Karpas-422 (cell line): ENCODE results near the gene ZNRF3. TPM values are rescaled to one million over a fixed set of nuclear protein-coding genes. Genes with fewer than 3 reads are reported as not detected.
"Not testable (repeated sequence)": the region's sequence is repeated elsewhere in the genome, so short reads cannot be mapped to it uniquely, and the experiment has no call there.

Source experiments
- DNase-seq: peaks from one replicate; pipeline ENCODE4 v3.0.0-alpha.2; 2015
- H2AFZ ChIP-seq: fragments of 200-600 bp; sonication (generic); 2 replicates; pipeline ENCODE4 v1.6.1; 2014; ENCODE audit warnings: antibody characterized with exemption, low read length, mixed read lengths
- H3K27ac ChIP-seq: fragments of 200-600 bp; sonication (generic); 2 replicates; pipeline ENCODE4 v1.5.1; 2014; ENCODE audit warnings: mild to moderate bottlenecking, low read length, moderate library complexity
- H3K27me3 ChIP-seq: fragments of 200-600 bp; sonication (generic); 2 replicates; pipeline ENCODE4 v1.6.1; 2014; ENCODE audit warnings: low read length, mixed read lengths
- H3K36me3 ChIP-seq: fragments of 200-600 bp; sonication (generic); 2 replicates; pipeline ENCODE4 v1.6.1; 2014; ENCODE audit warnings: low read length, mixed read lengths; ENCODE audit not compliant: insufficient read depth
- H3K4me1 ChIP-seq: fragments of 200-600 bp; sonication (generic); 2 replicates; pipeline ENCODE4 v1.6.1; 2014; ENCODE audit warnings: mild to moderate bottlenecking, low read length, mixed read lengths
- H3K4me2 ChIP-seq: fragments of 200-600 bp; sonication (generic); 2 replicates; pipeline ENCODE4 v1.6.1; 2014; ENCODE audit warnings: low read length, low read depth, mild to moderate bottlenecking; ENCODE audit not compliant: poor library complexity, severe bottlenecking
- H3K4me3 ChIP-seq: fragments of 200-600 bp; sonication (generic); 2 replicates; pipeline ENCODE4 v1.5.1; 2014; ENCODE audit warnings: mild to moderate bottlenecking, antibody characterized with exemption, low read length, mixed read lengths
- H3K79me2 ChIP-seq: fragments of 200-600 bp; sonication (generic); 2 replicates; pipeline ENCODE4 v1.6.1; 2014; ENCODE audit warnings: mild to moderate bottlenecking, low read length, mixed read lengths
- H3K9ac ChIP-seq: fragments of 200-600 bp; sonication (generic); 2 replicates; pipeline ENCODE4 v1.6.0; 2014; ENCODE audit warnings: low read length
- H3K9me2 ChIP-seq: fragments of 200-600 bp; sonication (generic), shearing (Covaris generic); replicated peaks from 2 replicates; pipeline ENCODE4 v1.6.0; 2014; ENCODE audit warnings: mild to moderate bottlenecking, low read length, moderate library complexity; ENCODE audit not compliant: insufficient read depth
- H3K9me3 ChIP-seq: fragments of 300-700, 200-600 bp; sonication (generic); 2 replicates; pipeline ENCODE4 v1.6.1; 2014; ENCODE audit warnings: low read length, mixed read lengths
- H4K20me1 ChIP-seq: fragments of 200-600 bp; sonication (generic); 2 replicates; pipeline ENCODE4 v1.6.1; 2014; ENCODE audit warnings: mild to moderate bottlenecking, antibody characterized with exemption, low read length, low read depth; ENCODE audit not compliant: insufficient read depth
- total RNA-seq: library from RNA; depleted of rRNA; stranded (reverse); fragments of >200 nt; shearing (Covaris generic); gene quantifications from 2 replicates; pipeline ENCODE4 v1.2.3, GENCODE V29; 2014; ENCODE audit warnings: low replicate concordance

The ZNRF3 gene
- total RNA-seq, 1 experiment from 2014 or later: 0.19 TPM

DNA sequence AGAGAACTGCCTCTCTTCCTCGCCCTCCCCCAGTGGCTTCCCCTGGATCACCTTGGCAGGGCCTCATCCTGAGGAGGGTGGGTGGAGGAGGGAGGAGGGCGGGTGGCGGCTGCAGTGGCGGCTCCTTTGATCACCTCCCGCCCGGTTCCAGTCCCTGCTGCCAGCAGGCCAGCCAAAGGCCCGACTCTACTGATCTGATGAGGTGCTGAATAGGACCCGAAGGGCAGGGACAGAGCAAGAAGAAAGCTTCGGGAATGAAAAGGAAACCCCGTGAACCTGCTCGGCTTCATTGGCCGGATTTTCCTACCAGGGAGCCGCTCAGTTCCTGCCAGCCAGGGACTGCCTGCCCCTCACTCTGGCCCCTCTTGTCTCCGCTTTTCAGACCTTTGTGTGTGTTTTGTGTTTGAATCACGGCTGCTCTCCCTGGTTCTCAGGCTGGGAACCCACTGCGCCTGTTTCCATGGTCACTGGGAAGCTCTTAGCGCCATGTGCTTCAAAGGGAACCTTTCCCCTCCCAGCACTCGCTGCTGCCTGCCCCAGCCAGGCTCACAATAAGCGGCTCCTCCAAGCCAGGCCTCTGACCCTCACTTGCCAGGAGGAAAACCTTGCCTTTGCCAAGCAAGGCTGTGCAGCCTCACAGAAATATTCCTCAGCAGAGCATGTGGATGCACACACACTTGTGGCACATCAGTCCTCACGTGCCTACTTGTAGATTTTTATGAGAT lies 121.4 kb downstream of the ZNRF3 start:
- Histone ChIP-seq H3K9me2 (no peaks in the 10 kb centered on the region), H3K36me3 (no peaks in the 10 kb centered on the region), H3K9ac (no peak overlapping the region), H3K27ac (no peak overlapping the region), H2AFZ (no peak overlapping the region), H4K20me1 (no peaks in the 10 kb centered on the region), H3K4me1 (no peaks in the 10 kb centered on the region), H3K4me2 (no peak overlapping the region), H3K27me3 (no peaks in the 10 kb centered on the region), H3K4me3 (no peak overlapping the region), H3K79me2 (no peaks in the 10 kb centered on the region), H3K9me3 (no peaks in the 10 kb centered on the region)
- DNase-seq: no peak

DNA sequence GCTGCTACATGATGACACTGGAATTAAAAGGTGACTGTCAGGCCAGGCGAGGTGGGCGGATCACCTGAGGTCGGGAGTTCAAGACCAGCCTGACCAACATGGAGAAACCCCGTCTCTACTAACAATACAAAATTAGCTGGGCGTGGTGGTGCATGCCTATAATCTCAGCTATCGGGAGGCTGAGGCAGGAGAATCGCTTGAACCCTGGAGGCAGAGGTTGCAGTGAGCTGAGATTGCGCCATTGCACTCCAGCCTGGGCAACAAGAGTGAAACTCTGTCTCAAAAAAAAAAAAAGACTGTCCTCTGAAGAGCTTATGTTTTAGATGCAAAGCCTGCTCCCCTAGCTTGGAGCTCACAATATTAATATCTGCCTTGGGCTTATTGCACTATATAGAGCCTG lies 122.4 kb downstream of the ZNRF3 start:
- not testable (repeated sequence) for H3K4me2 ChIP-seq

DNA sequence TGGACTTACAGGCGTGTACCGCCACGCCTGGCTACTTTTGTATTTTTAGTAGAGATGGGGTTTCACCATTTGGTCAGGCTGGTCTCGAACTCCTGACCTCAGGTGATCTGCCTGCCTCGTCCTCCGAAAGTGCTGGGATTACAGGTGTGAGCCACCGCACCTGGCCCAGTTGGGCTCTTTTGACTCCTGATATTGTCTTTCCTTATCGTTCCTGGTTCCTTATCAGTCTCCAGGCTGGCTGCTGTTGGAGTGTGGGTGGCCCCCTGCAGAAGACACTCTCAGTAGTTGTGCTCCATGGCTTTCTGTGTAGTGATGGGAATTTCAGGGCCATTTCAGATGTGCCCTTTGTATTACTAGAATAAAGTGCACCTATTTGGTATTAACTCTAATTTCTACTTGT lies 123.0 kb downstream of the ZNRF3 start:
- Histone ChIP-seq H2AFZ (no peak overlapping the region), H3K27ac (no peak overlapping the region), H3K9me2 (no peaks in the 10 kb centered on the region), H3K4me2 (no peak overlapping the region), H3K9me3 (no peaks in the 10 kb centered on the region), H3K4me1 (no peaks in the 10 kb centered on the region), H3K9ac (no peak overlapping the region), H4K20me1 (no peaks in the 10 kb centered on the region), H3K4me3 (no peak overlapping the region), H3K36me3 (no peaks in the 10 kb centered on the region), H3K79me2 (no peaks in the 10 kb centered on the region), H3K27me3 (no peaks in the 10 kb centered on the region)
- DNase-seq: no peak

More for the DNA sequence above, 122.4 kb downstream of the ZNRF3 start:
- not testable (repeated sequence) for H3K27me3 ChIP-seq, H3K9me3 ChIP-seq, H3K4me1 ChIP-seq, H2AFZ ChIP-seq, DNase-seq, H4K20me1 ChIP-seq, H3K4me3 ChIP-seq, H3K79me2 ChIP-seq, H3K36me3 ChIP-seq, H3K27ac ChIP-seq, H3K9ac ChIP-seq, H3K9me2 ChIP-seq

GRCh38 chr22:29009148-29009547 lies 125.8 kb downstream of the ZNRF3 start:
- Histone ChIP-seq H2AFZ (no peak overlapping the region), H3K4me3 (no peak overlapping the region), H3K9me3 (no peaks in the 10 kb centered on the region), H3K9ac (no peak overlapping the region), H3K79me2 (no peaks in the 10 kb centered on the region), H3K4me1 (no peaks in the 10 kb centered on the region), H3K9me2 (no peaks in the 10 kb centered on the region), H3K4me2 (no peak overlapping the region), H3K27me3 (no peaks in the 10 kb centered on the region), H4K20me1 (no peaks in the 10 kb centered on the region), H3K36me3 (no peaks in the 10 kb centered on the region), H3K27ac (no peak overlapping the region)
- no peak for DNase-seq

DNA sequence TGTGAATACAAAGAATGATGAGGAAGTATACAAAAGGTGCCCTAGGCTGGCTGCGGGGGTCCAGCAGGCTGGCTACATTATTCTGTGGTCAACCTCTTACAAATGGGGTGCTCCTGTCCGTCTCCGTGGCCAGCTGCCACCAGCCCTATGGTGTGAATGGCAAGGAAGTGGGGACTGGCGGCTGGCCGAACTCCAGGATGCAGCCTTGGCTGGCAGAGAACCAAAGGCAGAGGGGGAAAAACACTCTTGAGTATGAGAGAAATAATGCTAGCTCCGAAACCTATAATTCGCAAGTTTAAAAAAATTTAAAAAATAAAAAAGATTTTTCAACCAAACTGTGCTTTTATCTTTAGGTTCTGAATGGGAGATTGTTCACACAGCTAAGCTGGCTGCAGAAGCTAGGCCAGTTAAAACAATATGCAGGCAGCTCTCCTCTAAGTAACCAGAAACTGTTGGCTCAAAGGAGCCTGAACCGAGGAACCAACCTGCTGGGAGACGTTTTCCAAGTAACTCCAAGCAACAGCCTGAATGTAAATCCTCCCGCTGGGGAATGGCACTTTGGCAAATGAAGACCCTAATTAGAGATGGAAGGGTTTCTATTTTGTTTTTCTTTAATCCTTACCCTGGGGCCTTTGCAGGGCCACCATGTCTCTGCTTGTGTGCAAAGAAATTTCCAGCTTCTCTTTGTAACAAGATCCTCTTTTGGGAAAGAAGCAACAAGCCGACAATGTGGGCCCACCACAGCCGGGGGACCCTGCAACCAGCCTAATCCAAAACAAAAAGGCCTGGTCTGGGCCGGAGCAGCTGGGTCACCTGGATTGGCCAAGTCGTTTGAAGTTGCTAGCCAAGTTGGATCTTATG lies 128.1 kb downstream of the ZNRF3 start:
- H2AFZ ChIP-seq: no peak overlapping the region
- no peaks in the 10 kb centered on the region for H3K4me1 ChIP-seq
- no peak overlapping the region for H3K4me2 ChIP-seq
- no peak overlapping the region for H3K4me3 ChIP-seq
- no peaks in the 10 kb centered on the region for H3K79me2 ChIP-seq
- no peak overlapping the region for H3K9ac ChIP-seq
- H3K9me2 ChIP-seq: no peaks in the 10 kb centered on the region
- no peak for DNase-seq
- no peaks in the 10 kb centered on the region for H3K9me3 ChIP-seq
- H4K20me1 ChIP-seq: no peaks in the 10 kb centered on the region
- H3K27me3 ChIP-seq: no peaks in the 10 kb centered on the region
- H3K27ac ChIP-seq: no peak overlapping the region
- no peaks in the 10 kb centered on the region for H3K36me3 ChIP-seq

DNA sequence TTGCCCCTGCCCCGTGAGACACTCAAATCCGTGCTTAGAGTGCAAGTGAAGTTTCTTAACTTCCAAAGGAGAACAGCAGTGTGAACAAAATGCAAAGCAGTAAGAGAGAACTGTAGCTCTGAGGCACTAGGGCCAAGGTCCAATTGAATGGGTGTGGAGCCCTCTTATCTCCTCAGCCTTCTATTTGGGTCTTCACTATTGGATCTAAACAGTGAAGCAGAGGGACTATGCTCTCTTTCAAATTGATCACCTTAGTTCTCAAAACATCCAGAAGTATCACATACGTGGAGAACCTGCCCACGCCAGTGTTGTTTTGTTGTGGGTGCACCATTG lies 128.7 kb downstream of the ZNRF3 start:
- H3K79me2 ChIP-seq: no peaks in the 10 kb centered on the region
- H3K27ac ChIP-seq: no peak overlapping the region
- DNase-seq: peak; percentile 36
- no peak overlapping the region for H3K9ac ChIP-seq
- H3K4me2 ChIP-seq: no peak overlapping the region
- no peaks in the 10 kb centered on the region for H3K9me3 ChIP-seq
- H3K36me3 ChIP-seq: no peaks in the 10 kb centered on the region
- no peaks in the 10 kb centered on the region for H3K4me1 ChIP-seq
- H3K9me2 ChIP-seq: no peaks in the 10 kb centered on the region
- H4K20me1 ChIP-seq: no peaks in the 10 kb centered on the region
- H3K27me3 ChIP-seq: no peaks in the 10 kb centered on the region
- H2AFZ ChIP-seq: no peak overlapping the region
- no peak overlapping the region for H3K4me3 ChIP-seq

- no peak overlapping the region for H3K27ac ChIP-seq
- peak; percentile 26 for DNase-seq
- no peaks in the 10 kb centered on the region for H3K9me3 ChIP-seq
- no peak overlapping the region for H3K4me3 ChIP-seq
- H3K36me3 ChIP-seq: no peaks in the 10 kb centered on the region
- no peaks in the 10 kb centered on the region for H3K9me2 ChIP-seq
- H3K27me3 ChIP-seq: no peaks in the 10 kb centered on the region
- H3K4me2 ChIP-seq: no peak overlapping the region
- H3K79me2 ChIP-seq: no peaks in the 10 kb centered on the region
- no peaks in the 10 kb centered on the region for H4K20me1 ChIP-seq
- H2AFZ ChIP-seq: no peak overlapping the region
- no peak overlapping the region for H3K9ac ChIP-seq
- no peaks in the 10 kb centered on the region for H3K4me1 ChIP-seq
Observed at GRCh38 chr22:29012952-29013351, 129.6 kb downstream of the ZNRF3 start.

DNA sequence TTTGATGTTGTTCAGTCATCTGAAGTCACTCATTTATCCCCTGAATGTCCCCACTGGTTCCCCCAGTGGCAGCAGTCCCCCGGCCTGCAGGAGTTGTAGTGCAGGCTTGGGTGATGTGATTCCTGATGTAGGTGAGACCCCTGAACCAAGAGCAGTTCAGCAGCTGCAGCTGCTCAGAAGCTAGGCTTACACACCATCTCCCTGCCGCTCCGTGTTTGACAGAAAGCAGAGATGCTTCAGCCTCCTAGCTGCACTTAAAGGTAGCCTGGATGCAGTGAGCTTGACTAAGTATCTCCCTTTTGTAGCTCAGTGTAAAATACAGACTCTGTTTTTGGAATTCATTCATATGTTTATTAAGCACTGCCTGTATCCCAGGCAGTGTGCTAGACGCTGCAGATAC lies 130.9 kb downstream of the ZNRF3 start:
- no peaks in the 10 kb centered on the region for H4K20me1 ChIP-seq
- H3K4me1 ChIP-seq: no peaks in the 10 kb centered on the region
- no peak for DNase-seq
- H3K4me3 ChIP-seq: no peak overlapping the region
- no peak overlapping the region for H2AFZ ChIP-seq
- no peak overlapping the region for H3K27ac ChIP-seq
- no peaks in the 10 kb centered on the region for H3K27me3 ChIP-seq
- no peaks in the 10 kb centered on the region for H3K36me3 ChIP-seq
- H3K9me2 ChIP-seq: no peaks in the 10 kb centered on the region
- H3K9me3 ChIP-seq: no peaks in the 10 kb centered on the region
- H3K79me2 ChIP-seq: no peaks in the 10 kb centered on the region
- no peak overlapping the region for H3K9ac ChIP-seq
- H3K4me2 ChIP-seq: no peak overlapping the region
